Measurements from ENCODE around the gene MAP3K19.
"Not testable (repeated sequence)": the region's sequence is repeated elsewhere in the genome, so short reads cannot be mapped to it uniquely, and the experiment has no call there.

MAP3K19 gene

GRCh38 chr2:134977104-134977503 is 70.1 kb downstream of the MAP3K19 start:
- not testable (repeated sequence) for DNase-seq

DNA sequence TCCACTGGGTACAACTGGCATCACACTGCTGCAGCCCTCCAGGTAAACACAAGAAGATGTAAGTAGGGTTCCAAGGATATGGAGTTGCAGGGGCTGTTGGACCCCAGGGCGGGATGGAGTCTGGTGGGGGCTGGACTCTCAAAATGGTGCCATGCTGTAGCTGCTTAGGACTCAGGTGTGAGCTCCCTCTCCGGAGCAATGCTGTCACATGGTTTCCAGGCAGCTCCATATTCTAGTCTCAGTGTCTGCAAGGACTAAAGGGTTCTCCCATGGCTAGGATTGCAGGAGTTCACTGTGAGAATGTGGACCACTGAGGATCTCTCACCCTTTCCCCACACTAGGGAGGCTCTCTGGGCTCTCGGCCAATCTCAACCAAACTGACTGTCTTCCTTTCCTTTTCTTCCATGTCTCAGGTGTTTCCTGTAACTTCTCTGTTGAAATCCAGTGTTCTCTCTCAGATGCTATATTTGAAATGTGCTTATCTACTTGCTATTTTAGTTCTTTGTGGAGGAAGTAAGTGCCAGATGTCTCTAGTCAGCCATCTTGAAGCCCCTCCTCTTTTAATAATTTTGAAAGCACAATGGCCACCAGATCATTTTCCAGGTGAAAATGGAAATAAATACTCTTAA is 71.1 kb downstream of the MAP3K19 start:
- DNase-seq, result no peak

DNA sequence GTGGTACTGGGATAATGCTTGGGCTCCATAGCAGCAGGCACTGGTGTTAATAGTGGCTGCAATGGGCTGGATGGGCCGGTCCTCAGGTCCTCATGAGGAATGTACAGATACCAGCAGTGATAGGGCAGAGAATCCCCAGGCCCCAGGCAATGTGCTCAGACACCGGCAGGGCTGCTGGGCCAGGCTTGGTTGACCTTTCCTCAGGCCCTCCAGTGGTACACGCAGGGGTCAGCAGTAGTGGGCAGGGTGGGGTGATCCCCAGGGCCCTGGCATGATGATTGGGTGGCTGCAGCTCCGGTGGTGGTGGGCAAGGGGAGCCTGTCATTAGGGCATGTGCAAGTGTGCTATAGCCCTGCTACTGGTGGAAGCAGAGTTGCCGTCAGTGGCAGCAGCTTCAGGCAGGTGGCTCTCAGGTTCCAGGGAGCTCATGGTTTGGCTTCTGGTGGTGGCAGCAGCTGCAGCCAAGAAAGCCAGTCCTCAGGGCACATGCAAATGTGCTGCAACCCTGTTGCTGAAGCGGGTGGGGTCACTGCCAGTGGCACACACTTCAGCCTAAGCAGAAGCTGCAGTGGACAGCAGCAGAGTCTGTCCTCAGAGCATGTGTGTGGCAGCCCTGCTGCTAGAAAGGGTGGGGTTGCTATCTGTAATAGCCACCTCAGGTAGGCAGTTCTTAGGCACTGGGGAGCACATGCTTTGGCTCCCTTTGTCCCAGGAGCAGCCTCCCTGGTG is 71.8 kb downstream of the MAP3K19 start:
- DNase-seq, result no peak

DNA sequence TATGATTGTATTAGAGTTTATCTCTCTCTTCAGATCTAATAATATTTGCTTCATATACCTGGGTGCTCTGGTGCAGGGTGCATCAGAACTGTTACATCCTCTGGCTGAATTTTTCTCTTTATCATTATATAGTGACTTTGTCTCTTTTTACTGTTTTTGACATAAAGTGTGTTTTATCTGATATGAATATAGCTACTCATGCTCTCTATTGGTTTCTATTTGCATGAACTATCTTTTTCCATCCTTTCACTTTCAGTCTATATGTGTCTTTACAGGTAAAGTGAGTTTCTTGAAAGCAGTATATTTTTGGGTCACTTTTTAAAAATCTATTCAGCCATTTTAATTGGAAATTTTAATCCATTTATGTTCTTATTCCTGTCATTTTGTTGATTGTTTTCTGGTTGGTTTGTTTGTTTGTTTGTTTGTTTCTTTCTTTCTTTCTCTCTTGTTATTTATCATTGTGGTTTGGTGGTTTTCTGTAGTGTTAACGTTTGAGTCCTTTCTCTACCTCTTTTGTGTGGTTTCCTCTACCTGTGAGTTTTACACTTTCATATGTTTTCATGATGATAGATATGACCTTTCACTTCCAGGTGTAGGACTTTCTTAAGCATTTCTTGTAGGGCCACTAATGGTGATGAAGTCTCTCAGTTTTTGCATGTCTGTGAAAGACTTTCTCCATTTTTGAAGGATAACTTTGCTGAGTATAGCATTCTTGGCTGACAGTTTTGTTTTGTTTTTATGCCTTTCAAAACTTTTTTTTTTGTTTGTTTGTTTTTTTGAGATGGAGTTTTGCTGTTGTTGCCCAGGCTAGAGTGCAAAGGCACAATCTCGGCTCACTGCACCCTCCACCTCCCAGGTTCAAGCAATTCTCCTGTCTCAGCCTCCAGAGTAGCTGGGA is 73.8 kb downstream of the MAP3K19 start:
- no peak for DNase-seq

- DNase-seq, result not testable (repeated sequence)
Measured at GRCh38 chr2:134967166-134967565, 80.1 kb downstream of the MAP3K19 start.

DNA sequence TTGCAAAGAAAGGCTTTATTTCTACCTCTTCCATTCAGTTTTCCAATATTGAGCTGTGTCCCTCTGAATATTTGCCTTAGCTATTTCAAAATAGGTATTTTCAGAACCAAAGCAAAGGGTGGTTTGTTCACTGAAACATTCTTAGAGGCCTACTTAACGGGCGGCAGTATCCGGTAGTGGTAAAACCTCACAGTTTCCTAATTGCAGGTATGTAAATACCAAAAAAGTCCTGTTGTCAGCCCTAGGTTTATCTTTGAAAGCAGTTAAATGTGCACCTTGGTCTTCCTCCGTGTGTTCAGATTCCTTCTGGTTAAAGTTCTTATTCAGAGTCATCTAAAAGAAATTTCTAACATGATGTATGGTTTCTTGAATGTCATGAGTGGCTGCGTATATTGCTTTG is 89.8 kb downstream of the MAP3K19 start:
- no peak for DNase-seq

- no peak for DNase-seq
Measured at GRCh38 chr2:134955744-134956143, 91.5 kb downstream of the MAP3K19 start.

GRCh38 chr2:134954065-134954464 is 93.2 kb downstream of the MAP3K19 start:
- DNase-seq, result no peak

DNA sequence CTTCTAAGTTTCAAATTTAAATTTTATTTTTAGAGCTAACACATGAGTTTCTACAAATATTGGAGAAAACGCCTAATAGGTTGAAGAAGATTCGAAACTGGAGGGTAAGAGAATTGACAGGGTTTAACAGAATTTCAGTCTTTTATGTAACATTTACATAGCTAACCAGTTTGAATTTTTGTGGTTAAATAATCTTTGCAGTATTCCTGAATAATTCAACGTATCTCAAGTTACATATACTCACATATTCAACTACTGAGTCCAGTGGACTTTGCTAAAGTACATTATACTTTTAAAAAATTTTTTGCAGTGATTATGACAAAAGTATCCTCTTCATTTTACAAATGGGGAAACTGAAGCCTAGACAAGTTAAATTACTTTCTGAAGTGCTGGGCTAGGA is 94.6 kb downstream of the MAP3K19 start:
- DNase-seq, result no peak

GRCh38 chr2:134950886-134951285 is 96.4 kb downstream of the MAP3K19 start:
- no peak for DNase-seq

- no peak for DNase-seq
Measured at GRCh38 chr2:134949981-134950708, 97.1 kb downstream of the MAP3K19 start.

- no peak for DNase-seq
Measured at GRCh38 chr2:134946073-134946472, 101.2 kb downstream of the MAP3K19 start.

DNA sequence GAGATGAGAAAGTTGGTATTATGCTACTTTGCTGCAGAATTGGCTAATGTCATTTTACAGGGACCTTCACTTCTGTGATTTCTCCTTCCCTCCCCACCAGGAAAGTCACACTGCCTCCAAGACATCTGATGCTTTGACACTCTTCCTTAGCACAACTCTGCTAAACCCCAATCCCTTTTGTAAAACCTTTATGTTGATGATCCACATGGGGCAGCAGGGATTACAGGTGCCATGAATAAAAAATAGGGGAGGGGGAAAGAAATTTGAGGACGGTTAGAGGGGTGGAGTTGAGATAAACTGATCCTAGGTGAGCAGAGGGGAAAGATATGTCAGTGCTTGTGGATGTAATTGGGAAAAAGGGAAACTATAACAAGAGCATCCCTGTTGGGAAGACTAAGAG is 102.3 kb downstream of the MAP3K19 start:
- no peak for DNase-seq

- DNase-seq, result no peak
Measured at GRCh38 chr2:134943540-134943939, 103.7 kb downstream of the MAP3K19 start.

GRCh38 chr2:134936691-134937090 is 110.6 kb downstream of the MAP3K19 start:
- DNase-seq, result no peak

DNA sequence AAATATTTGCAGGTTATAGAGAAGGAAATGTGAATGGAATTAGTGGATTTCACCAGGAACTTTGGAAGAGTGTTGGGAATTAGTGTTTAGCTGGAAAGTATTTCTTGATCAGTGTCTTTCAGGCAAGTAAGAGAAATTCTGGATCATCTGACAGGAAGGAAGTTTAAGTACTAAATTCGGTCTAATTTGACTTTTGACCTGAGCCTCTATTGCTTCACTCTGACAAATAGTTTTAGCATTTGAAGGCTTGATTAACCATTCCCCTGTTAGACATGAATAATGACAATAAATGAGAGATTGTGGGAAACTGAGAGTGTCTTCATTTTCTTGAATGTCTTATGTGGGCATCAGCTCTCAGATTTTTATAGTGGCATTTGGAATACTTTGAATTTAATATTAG is 112.6 kb downstream of the MAP3K19 start:
- no peak for DNase-seq

- DNase-seq, result no peak
Measured at GRCh38 chr2:134934150-134934549, 113.1 kb downstream of the MAP3K19 start.

DNA sequence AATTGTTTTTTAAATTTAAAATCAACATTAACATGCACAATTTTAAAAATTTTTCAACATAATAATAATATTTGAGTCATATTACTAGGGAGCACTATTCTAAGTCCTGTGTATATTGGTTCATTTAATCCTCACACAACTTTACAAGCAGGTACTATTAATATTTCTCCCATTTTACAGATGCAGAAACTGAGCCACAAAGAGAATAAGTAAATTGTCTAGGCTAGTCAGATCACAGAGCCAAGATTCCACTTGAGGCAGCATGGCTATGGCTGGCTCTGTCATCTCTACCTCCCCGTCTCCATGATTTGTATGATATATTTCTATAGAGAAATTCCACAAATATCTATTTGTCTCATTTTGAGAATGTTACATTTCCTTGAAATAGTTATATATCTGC is 113.5 kb downstream of the MAP3K19 start:
- no peak for DNase-seq

DNA sequence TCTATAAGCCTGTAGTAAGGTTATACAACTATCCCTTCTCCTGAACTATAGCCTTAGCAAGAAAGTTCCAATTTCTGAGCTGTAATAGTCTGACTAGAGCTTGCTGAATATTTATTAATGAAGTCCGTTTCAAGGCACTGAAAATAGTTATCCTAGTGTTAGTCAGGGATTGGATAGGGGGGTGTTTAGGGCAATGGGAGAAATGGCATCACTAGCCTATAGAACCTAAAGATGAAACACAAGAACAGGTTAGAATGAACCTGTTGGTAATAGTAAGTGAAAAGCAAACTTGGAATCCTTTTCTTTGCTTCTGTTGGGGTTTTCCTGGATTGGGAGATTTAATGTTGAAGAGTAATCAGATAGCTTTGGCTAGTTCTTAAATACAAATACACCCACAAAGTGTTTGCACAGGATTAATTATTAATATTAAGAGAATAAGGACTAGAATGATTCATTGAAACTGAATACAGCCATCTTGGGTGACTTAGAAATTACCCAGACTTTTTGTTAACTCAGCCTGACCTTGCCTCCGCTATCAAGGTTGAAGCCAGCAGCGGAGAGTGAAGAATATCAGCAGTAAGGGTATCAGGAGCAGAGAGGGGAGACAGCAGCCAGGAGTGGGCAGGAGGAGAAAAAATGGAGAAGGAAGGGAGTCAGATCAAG is 114.3 kb downstream of the MAP3K19 start:
- DNase-seq, result no peak

DNA sequence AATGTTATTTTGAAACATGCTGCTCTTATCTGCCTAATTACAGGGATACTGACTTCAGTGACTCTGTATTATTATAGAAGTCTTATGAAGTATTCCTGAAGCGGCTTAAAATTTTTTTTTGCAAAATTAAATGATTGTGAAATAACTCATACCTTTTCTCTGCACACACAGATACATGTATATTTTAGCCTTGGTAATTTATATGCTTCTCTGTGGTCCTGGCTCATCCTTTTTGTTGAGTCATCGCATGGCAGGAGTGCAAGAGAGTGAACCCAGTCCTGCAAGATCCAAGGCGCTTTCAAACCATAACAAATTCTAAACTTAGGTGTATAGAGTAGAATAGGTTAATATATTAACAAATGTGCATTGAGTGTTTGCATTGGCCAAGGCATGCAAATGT is 120.1 kb downstream of the MAP3K19 start:
- no peak for DNase-seq

- DNase-seq, result no peak
Measured at GRCh38 chr2:134926231-134926931, 120.9 kb downstream of the MAP3K19 start.

- no peak for DNase-seq
Measured at GRCh38 chr2:134924912-134925311, 122.3 kb downstream of the MAP3K19 start.

Data from NCI-H187 (cell line).